Vagina (tissue), 2 donors: ENCODE data around the gene DUOXA2.

Experiments used
- CTCF ChIP-seq, 3 experiments: fragments of 450-650 bp in 2 of 3; fragments of 200-600 bp in 1 of 3; sonication (generic) in 1 of 3; IDR thresholded peaks; one replicate each; pipeline ENCODE4 v1.5.1; 2017 to 2019; ENCODE audit warnings: antibody characterized with exemption in 3 of 3, mild to moderate bottlenecking in 2 of 3, moderate library complexity in 2 of 3
- POLR2A ChIP-seq, 2 donors: fragments of 450-650 bp; IDR thresholded peaks; one replicate each; pipeline ENCODE4 v1.6.1; 2017; ENCODE audit warnings: antibody characterized with exemption in 2 of 2, mild to moderate bottlenecking in 2 of 2, moderate library complexity in 2 of 2
- POLR2AphosphoS5 ChIP-seq, 2 donors: sonication (generic); formaldehyde crosslinking; IDR thresholded peaks; one replicate each; pipeline ENCODE4 v1.9.0; 2017; ENCODE audit warnings: antibody characterized with exemption in 2 of 2, mild to moderate bottlenecking in 2 of 2, low read depth in 1 of 2; ENCODE audit not compliant: insufficient read depth in 1 of 2

GRCh38 chr15:45116482-45117307 lies 2.6 kb downstream of the DUOXA2 start:
- TF ChIP-seq POLR2A (IDR thresholded peaks at IDR 0.05) (no peak), CTCF (IDR thresholded peaks at IDR 0.05) (no peak), POLR2AphosphoS5 (IDR thresholded peaks at IDR 0.05; ENCODE audit: insufficient read depth in 1 of 2, low read depth in 1 of 2) (no peak)
